Measurements from ENCODE around the gene NSRP1.

- no peak for TF ChIP-seq POLR2AphosphoS5 (IDR thresholded peaks at IDR 0.05; ENCODE audit: insufficient read depth in 1 of 2, low read depth in 1 of 2)
- TF ChIP-seq CTCF (IDR thresholded peaks at IDR 0.05): no peak
- TF ChIP-seq POLR2A (IDR thresholded peaks at IDR 0.05): no peak
Observed at GRCh38 chr17:30095507-30096244, 20.9 kb upstream of the NSRP1 start.
